Putamen (tissue), 1 donor: Measurements from ENCODE around the gene OSCP1.

ENCODE experiments used
- DNase-seq: peaks from one replicate; pipeline ENCODE4 v3.0.0-alpha.2; 2016; ENCODE audit warnings: low spot score

Gene OSCP1

DNA sequence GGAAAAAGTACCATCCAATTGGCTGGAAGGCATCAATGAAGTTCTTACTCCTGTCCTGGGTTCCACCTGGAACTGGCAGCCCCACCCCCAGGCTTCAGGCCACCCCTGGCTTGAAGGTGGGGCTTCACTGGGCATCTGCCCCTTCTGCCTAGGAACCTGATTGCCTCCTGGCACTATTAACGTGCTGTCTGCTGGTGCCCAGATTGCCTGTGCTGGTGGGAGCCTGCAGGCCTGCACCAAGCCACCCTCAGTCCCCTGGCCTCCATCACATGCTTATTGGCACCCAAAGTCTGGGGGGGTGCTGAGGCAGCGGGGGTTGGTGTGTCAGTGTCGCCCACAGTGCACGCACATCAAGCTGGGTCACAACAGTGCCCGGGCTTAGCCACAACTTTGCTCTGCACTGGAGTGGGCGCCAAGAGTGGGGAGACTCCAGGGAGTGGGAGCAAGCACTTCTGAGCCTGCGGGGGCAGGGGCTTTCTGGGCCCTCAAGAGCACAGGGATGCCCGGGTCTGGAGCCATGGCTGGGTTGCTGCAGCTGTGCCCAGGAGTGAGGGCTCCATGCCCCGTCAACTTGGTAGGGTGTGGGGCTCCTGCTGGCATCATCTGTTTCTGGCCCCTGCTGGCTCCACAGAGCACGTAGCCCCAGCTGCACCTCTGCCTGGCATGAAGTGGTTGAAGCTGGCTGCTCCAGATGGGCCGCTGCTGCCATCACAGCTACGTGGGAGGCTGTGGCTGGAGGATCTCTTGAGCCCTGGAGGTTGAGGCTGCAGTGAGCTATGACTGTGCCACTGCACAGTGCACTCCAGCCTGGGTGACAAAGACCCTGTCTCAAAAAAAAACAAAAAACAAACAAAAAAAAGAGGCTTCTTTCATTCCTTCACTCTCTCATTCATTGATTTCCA, 48.4 kb downstream of the OSCP1 start:
- no peak for DNase-seq

DNA sequence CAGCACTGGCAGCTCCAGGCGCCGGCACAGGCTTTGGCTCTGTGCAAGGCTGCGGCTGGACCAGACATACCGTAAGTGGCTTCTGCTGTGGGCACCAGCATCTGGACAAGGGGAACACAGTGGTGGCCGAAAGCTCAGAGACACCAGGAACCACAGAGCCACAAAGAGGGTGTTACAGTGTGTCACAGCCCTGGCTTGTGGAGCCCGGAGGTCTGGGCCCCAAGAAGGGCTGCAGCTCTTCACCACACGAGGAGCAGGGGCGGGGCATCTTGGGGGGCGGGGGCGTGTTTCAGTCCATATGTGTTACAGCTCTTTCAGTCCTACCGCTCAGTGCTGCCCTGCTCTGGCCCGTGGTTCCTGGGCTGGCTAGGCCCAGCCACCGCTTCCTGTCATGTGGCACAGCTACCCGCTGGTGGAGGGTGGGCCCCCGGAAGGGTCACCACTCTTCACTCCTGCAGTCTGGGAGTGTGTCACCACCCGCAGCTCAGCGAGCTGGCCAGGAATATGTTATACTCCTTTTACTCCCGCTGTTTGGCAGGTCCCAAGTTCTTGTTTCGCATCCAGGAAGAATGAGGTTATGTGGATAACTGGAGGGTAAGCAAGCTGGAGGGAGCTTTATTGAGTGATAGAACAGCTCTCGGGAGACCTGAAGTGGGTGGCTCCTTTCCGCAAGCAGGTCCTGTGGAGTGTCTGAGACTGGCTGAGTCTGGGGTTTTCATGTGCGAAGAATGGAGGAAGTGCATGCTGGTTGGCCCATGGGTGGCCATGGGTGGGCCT, 49.2 kb downstream of the OSCP1 start:
- DNase-seq, result peak; percentile 35

DNA sequence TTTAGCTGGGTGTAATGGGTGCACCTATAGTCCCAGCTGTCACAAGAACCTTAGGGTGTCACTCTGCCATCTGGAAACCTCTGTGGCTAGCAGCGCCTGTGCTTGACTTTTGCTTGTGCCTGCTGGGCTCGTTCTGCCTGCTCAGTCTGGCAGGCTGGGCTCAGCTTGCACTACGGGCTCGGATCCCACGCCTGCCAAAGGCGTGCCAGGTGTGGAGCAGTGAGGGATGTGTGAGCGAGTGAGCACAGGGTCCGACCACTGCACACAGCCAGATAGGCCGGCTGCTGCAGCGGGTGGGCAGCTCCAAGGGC, 49.8 kb downstream of the OSCP1 start:
- no peak for DNase-seq

DNA sequence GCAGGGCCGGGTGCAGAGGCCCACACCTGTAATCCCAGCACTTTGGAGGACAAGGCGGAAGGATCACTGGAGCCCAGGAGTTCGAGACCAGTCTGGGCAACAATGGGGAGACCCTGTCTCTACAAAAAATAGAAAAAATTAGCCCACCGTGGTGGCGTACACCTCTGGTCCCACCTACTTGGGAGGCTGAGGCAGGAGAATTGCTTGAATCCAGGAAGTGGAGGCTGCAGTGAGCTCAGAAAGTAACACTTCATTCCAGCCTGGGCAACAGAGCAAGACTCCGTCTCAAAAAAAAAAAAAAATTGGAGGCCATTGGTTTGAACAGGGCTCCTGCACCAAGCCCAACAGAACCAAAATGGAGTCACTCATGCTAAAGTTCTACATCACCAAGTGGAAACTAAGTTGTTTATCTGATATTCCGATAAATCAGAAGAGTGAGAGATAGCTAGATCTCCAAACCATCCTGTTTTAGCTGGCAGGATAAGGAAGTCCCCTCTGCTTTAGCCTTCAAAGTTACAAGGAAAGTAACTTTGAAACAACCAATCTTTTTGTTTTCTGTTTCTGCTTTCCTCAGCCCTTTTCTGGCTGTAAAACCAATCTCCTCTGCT, 51.8 kb downstream of the OSCP1 start:
- no peak for DNase-seq

DNA sequence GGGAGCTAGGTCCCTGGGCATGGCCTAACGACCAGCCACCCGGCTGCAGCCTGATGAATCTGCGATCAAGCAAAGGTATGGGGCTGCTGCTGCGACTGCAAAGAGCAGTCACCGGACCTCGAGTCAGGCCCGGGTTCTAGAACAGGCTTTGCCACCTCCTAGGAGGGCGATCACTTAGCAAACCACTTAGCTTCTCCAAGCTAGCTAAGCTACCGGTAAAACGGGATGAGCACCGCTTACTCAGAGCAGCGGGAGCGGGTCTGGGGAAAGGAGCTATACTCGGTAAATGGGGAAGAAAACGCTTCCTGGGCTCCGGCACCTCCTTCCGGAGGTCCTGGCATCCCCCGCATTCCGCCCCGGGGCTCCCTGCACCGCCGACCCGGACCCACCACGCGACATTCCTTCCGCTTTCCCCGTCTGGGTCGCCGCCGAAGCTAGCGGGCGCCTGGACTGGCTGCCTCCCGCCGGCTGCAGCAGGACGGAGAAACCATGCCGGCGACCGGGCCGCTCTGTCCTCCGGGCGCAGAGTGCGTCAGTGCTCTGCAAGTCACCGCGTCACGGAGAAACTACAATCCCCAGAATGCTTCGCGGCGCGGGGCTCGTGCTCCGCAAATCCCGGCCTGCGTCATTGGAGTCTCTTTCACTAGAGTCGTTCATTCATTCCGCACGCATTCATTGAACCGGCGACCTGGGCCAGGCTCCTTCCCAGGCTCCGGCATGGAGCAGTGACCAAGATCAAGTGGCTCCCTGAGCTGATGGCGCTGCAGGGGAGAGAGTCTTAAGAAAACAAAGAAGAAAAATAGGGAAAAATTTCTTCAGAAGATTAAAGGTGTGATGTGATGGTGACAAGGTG, 52.6 kb downstream of the OSCP1 start, which contains the start of gene LSM10:
Gene LSM10 (minus strand): TSS at position 531 of the 853 bp plus-strand sequence. CDS start 3,779 bp downstream, outside the sequence.
- peak; percentile 95 for DNase-seq

DNA sequence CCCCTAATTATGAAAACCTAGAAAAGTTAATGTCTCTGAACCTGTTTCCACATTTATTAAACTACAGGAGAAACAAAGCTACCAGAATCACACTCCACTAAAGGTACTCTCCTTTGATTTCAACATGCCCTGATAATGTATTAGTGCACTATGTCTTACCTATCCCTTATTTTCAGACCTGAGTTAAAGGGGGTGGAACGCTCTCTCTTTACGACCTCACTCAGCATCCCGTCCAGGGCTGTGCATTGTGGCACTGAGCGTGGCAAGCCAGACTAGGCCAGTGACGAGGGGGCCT, 53.2 kb downstream of the OSCP1 start:
- DNase-seq, result no peak

DNA sequence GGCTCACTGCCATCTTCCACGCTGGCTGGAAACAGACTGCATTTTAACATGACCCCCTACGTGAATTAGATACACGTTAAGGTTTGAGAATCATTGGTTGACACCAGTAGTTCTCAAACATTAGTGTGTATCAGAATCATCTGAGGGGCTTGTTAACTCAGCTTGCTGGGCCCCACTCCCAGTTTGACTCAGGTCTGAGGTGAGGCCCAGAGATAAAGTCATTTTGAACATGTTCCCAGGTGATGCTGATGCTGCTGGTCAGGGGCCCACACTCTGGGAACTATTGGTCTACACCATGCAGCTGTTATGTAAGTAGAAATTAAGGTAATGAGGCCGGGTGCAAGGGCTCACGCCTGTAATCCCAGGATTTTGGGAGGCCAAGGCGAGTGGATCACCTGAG, 53.9 kb downstream of the OSCP1 start:
- no peak for DNase-seq

DNA sequence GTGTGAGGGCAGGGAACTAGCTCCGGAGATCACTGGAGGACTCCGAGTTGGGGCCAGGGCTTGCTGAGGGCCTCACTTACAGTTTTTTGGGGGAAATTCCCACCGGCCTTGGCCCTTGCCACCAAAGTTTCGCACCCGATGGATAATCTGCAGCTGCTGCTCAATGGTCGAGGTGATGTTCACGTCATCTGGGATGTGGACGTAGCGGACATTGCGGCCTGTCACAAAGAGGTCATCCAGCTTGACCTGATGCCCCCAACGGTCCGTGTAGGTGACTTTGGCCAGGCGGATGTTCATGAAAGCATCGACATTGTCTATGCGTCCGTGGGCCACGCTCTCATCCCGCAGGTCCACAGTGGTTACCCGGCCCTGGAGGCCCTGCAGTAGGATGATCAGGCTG, 56.6 kb downstream of the OSCP1 start:
- no peak for DNase-seq

DNA sequence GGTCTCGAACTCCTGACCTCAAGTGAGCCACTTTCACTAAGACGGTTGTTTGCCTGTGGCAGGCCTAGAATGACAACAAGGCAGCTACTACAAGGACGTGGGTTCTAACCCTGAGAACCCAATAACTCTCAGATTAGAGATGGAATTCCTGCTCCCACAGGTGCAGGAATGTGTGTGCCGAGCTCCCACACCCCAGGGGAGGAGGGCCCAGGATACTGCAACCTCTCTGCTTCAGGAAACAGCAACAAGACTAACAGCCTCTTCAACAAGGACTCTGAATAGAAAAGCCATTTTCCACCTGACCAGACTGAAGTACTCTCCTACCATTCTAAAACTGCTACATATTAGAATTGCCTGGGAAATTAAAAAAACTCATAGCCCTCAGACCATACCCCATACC, 57.4 kb downstream of the OSCP1 start:
- DNase-seq, result no peak

DNA sequence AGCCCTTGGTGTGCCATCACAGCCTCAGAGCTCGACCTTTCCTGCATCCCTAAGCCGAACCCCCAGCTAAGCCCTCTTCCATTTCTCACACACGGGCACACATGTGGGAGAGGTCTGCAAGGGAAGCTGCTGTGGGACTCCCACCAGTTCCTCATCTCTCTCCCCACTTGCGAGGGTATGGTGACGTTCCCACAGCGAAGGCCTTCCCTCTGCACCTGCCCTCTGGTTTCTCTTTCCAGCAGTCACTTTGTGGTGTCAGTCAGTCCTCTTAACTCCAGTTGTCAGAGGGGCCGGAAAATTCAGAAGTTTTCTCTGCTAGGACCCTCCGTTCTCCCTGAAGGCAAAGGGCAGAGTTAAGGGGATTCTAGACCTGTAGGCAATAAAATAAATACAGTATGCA, 59.0 kb downstream of the OSCP1 start:
- no peak for DNase-seq

DNA sequence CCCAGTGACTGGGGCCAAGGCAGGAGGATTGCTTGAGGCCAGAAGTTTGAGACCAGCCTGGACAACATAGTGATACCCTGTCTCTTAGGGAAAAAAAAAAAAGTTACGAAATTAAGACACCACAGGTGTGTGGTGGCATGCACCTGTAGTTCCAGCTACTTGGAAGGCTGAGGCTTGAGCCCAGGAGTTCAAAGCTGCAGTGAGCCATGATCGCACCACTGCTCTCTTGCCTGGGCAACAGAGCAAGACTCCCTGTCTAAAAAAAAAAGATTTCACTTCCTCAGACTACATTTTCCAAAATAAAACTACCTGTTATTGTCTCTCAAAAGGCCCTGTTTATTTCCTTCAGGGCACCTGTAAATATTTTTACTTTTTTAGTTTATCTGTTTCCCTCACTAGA, 59.8 kb downstream of the OSCP1 start:
- DNase-seq, result no peak

DNA sequence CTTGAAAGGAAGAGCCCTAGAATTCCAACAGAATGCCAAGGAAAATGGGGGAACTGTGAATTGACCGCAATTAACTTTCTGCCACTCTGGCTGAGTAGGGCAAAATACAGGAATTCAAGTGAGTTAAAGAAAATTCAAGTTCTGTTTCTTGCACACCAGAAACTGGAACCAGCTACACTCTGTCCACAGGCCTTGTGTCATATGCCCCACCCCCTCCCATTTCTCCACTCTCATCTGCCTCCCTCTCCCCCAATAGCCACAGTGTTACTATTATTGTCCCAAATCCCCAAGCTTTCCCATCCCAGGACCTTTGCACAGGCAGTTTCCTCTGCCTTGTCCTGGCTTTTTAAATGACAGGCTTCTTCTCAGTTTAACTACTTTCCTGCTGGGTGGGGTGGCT, 60.3 kb downstream of the OSCP1 start:
- no peak for DNase-seq

DNA sequence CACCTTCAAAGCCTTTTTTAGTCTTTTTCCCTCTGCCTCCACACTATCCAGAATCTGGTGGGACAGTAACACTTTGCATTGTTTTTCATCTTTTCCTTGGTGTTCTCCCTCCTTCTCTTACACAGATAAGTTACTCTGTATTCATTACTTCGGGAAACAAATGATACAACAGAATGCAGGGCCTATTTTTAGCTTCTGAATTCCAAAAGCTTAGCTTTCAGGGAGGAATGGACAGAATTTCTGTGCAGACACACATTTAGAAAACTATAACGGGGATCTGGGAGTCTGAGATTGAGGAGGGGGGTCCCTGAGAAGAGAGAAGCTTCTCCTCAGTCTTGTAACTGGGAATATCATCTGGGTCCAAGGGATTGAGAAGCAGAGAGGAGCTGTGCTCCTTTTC, 61.0 kb downstream of the OSCP1 start:
- no peak for DNase-seq

DNA sequence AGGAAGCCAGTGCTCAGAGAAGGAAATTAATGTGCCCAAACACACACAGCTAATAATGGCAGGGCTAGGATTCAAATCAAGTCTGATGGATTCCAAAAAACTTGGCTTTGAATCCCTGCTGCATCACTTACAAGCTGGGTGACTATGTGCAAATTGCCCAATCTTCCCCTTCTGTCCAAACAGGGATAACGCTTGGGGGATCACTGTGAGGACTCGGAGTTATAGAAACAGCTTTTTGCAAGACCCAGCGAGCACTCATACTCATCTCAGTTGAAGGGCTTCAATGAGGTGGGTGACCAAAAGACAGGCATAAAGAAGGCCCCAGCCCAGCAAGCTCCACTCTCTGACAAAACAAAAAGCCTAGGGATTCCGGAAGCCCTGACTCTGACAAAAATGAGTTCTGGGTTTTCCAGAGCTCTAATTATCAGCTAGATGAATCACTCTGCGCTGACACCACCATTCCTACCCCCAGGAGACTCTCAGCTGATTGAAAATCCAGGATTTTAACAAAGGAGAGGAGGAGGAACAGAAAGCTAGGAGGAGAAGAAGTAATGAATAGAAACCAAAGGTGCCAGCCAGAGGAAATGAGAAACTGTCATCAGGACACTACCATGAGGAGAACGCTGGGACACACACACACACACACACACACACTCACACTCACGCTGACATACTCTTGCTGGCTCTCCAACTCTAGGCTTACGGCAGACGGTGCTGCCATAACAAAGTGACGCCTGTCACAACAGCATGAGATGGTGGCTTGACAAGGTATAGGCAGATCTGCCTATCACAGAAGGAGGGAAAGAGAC, 62.9 kb downstream of the OSCP1 start:
- DNase-seq, result no peak

DNA sequence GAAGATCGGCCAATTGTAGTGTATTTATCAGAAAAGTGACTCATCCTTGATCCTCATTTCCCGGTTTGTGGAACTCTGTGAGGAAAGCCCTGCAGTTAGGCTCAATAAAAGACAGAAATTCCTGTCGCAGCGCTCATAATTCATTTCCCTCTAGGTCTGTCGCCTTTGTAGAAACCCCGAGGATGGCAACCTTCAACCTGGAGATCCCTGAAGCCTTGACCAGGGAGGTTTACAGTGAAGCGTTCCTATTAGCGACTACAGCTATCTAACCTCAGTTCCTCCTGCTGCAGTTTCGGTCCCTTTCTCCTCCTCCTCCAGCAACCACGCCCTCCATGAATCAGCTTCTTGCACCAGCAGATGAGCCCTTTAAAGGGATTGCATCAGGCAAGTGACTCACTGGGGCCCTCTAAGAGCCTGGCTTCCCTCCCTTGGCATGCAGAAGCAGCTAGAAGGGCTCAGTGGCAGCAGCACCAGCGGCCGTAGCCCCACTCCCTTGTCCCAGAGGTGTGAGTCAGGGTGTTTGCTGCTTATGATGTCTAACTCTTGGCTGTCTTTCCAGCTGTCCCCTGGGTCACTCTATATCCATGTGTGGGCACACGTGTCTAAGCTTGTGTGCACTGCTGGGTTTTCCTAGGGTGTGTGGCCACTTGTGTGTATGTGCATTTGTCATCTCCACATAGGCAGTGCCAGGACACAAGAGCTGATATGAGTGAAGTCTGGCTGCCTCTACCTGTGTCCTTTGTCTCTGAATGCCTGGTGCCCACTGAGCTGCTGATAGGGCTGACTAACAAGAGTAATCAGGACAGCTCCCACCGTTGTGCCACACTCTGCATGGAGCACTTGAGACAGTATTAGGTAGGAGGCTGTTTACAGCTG, 63.7 kb downstream of the OSCP1 start:
- DNase-seq, result peak; percentile 93

DNA sequence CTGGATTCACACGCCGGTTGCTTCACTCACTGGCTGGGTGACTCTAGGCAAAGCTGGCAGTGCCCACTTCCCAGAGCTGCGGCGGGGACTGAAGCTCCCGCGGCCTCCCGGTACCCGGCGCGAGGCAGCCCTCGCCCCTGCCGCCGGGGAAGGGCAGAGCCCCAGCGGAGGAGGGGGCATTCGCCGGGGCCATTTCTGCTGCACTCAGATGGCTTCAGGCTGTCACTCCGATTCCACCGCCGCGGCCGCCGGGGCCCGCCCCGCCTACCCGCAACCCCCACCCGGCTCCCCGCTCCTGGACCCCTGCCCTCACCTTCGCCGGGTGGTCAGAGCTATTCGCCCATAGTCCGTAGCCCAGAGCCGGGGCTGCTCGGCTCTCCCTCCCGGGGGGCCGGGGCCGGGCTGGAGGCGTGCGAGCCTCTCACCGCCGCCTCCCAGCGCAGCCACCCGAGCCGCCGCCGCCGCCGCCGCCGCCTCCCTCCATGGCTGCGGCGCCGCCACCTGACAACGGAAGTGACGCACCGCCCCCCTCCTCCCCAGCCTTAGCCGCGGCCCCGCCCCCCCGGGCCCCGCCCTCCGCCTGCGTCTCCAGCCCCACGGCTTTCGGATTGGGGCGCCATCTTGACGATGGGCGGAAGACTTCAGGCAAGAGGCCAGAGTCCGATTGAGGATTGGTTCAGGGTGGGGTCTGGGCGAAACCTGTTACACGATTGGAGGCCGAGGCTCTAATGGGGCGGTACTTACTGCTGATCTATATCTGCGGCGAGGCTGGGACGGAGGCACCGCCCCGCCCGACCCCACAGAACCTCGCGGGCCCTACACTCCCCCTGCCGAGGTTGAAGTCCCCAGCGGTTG, 64.6 kb downstream of the OSCP1 start, which contains the start of gene STK40:
Gene STK40 (minus strand): TSS at position 515 of the 855 bp plus-strand sequence. CDS start 24,592 bp downstream, outside the sequence.
- DNase-seq, result peak; percentile 99

DNA sequence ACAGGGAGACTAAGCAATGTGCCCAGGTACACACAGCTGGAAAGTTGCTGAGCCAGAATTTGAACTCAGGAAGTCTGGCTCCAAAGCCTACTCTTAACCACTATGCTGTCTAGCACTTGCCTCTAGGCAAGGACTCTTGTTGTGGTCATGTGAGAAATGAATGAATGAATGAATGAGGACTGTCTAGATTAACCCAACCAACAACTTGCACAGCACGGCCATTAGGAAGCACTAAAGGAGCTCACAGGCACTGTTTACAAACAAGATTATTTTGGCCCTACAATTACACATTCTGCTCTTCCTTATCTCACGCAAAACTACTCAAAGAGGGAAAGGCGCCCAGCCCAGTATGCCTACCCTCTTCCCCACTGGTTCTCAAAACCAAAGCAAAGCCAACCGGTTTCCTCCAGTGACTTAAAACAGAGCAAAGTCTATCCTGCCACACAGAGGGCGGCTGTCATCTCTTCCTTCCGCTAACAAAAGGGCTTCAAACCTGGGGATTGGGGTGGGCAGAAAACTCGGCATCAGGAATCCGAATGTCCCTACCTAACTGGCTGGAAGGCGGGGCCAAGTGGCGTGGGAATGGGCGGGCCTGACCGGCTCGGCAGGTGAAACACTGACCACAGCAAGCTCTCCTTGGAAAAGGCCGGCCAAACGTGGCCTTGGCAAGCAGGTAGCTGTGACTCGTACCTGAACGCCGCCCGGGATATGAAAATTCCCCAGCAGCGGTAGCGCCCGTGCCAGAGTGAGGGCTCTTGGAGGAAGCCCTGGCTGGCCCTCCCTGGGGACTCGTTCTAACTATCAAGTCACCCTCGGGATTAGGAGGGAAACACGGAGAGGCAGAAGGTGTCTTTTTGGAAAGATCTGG, 65.5 kb downstream of the OSCP1 start:
- DNase-seq, result no peak

DNA sequence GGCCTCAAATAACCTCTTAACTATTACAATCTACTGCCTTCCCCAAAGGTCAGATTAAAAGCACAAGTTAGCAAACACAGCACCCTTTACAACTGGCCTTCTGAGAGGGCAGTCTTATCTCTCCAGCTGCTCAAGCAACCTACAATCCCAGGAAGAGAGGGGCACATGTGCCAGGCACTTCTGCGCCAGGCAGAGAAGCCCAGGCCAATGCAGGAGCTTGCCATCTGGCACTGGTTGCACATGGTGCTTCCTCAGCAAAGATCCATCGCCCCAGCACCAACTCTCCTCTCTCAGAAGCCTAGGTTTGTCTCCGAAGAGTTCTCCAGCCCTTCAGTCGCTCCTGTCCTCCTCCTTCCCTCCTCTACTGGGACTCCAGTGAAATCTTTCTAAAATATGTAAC, 67.0 kb downstream of the OSCP1 start:
- DNase-seq, result no peak
